Activated T-helper 1 cell treated with Interleukin-2 at 50 U/mL for 16 hours (primary cell): ENCODE measurements around the gene ATP2A3.

Source experiments
- DNase-seq: peaks from one replicate; pipeline ENCODE4 v3.0.0-alpha.2; 2020; ENCODE audit warnings: low read depth

The ATP2A3 gene

DNA sequence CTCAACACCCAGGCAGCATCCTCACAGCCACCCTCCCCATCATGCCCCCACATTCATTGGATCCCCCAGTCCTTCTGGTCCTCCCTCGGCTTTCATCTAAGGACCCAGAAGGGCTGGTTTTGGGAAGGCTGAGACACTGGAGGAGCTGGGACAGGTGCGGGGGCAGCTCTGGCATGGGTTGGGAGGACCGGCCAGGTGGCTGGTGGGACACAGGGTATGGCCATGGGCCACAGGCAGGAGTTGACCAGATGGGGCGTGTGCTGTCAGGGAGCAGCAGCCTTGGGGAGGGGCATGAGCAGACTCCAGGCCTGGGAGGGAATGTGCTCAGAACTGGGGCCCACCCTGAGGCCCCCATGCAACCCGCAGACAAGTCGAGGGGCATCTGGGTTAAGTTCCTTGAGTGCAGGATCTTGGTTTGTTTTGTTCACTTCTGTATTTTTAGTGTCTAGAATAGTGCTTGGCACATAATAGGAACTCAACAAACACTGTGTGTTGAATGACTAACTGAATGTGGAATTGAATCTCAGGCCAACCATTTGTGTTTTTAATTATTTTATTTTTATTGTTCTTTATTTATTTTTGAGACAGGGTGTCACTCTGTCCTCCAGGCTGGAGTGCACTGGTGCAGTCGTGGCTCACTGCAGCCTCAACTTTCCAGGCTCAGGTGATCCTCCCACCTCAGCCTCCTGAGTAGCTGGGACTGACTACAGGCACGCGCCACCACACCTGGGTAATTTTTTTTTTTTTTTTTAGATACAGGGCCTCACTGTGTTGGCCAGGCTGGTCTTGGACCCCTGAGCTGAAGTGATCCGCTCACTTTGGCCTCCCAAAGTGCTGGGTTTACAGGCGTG, 53.6 kb downstream of the ATP2A3 start:
- DNase-seq: no peak

DNA sequence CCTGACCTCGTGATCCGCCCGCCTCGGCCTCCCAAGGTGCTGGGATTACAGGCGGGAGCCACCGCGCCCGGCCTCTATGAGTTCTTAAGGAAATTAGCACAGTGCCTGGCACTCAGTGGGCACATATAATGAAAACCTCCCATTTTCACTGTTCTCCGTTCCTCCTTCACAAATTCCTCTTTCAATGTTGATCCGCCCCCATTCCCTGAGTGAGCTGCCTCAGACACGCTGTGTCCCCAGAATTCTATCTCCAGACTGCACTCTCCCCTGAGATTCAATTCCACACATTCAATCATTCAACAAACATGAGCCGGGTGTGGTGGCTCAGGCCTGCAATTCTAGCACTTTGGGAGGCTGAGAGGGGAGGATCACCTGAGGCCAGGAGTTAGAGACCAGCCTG, 55.0 kb downstream of the ATP2A3 start:
- no peak for DNase-seq

DNA sequence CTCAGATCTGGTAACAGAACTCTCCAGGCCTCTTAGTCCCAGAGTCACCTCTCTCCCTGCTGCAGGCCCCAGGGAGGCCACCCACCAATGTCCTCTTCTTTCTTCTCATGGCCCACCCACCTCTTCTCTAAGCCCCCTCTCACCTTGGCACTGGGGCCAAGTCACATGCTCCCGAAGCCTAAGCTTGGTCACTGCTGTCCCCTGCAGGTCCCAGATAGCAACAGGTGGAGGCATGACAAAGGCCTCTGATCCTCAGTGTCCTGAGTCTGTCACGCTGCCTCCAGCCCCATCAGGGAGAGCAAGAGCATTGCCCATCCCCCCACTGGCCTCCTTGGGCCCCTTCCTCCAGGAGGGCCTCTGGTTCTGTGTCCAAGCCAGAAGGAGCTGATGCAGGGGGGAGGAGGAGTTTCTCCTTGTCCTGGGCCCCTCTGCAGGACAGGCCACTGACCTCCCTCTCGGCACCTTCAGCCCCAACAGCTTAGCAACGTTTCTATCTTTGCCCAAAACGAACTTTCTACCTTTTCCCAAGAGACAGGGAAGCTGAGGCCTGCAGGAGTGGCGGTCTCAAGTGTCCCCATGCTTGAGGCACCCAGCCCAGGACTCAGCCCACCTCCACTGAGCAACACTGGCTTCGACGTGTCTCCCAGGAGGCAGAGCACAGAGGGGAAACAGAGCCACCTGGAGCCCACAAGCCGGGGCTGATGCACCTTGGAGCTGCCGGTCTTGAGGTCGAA, 56.6 kb downstream of the ATP2A3 start:
- DNase-seq: no peak

DNA sequence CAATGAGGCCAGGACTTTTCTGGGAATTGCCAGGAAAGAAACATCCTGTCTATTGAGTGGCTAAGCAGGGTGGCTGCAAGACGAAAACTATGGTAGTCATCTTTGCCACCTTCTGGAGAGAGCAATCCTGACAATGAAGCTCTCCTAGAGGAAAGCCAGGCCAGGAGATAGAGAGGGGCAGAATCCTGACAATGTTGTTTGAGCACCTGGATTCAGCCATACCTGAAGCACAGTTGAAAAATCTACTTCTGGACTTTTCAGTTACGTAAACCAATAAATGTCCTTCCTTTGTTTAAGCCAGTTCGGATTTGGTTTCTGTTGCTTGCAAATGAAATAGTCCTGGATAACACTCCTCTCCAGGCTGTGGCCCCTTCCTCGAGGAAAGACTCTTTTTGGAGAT, 57.4 kb downstream of the ATP2A3 start:
- no peak for DNase-seq

DNA sequence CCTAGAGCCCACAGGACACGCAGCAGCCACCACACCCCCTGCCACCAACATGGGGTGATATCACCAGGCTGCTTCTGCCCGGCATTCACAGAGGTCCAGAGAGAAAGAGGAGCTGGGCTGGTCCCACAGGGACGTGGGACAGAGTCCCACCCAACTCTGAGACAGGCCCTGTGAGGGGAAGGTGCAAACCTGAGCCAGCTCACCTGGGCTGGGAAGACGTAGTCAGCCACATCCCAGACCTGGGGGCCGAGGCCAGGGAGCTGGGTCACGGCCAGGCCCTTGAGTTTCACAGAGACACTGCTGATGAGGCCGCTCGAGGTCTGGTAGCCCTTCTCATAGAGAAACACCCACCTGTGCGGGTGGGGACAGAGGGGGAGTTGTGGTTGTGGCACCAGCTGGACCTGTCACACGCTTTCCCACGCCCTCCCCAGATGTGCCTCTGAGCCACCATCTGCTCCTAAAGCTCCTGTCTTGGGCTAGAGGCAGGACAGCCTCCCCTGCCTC, 59.2 kb downstream of the ATP2A3 start:
- no peak for DNase-seq

DNA sequence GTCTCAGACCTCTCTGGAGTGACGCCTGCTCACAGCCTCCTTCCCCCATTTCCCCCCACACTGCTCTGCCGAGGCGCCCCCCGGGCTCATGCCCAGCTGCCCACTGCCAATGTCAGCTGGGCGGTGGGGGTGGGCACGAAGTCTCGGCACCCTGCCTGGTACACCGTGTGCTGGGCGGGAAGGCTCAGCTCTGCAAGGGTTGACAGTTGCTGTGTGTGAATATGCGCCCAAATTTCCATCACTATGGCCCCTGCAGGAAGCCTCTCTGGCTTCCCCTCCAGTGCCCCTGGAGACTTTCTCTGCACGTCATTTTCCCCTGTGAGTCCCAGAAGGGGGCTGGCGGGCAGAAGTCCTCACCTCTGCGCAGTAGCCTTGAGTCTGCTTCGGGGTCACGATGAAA, 59.7 kb downstream of the ATP2A3 start:
- DNase-seq: no peak

DNA sequence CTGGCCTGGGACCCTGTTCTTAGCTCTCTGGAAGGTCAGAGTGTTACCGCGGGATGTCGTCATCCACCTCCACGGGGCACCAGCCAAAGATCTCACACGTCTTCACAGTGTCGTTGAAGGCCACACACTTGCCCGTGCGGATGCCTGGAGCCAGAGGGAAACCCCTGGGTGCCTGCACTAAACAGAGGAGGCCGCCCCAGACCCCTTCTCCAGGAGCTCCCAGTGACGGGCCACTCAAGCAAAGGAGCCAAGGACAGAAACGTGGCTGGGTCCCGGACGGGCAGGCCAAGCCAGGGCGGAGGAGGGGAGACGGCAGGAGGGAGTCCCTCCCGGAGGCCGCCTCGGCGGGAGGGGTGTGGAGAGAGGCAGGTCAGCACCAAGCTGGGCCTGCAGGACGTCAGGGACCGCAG, 60.4 kb downstream of the ATP2A3 start:
- no peak for DNase-seq

DNA sequence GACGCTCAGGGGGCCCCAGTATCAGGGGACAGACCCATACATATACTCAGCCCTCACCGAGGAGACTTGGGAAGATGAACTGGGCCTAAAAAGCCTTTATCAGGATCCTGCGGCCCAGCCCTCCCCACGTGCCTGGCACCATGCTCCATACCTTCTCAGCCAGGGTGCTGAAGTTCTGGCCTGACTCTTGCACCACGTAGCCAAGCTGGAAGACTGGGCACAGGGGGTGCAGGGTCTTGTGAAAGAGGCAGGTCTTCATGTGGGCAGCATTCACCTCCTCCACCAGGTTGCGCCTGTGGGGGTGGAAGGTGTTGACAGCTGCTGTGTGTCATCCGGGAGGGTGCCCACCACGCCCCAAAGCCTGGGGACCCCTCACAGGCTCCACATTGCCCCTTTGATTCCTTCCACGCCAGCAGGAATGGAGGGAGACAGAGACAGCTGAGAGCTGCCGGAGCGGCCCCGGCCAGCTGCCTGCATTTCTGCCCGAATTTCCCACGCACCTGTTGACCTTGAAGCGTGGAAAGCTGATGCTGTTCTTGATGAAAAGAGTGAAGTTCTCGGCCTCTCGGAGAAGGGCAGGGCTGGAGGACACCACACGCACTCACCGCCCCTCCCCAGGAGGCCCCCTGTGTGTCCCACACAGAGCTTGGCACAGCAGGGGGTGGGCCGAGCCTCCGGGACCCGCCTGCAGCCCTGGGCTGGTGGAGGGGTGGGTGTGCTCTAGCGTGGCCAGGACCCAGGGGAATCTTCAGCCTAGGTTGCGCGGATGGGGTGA, 61.0 kb downstream of the ATP2A3 start:
- no peak for DNase-seq

DNA sequence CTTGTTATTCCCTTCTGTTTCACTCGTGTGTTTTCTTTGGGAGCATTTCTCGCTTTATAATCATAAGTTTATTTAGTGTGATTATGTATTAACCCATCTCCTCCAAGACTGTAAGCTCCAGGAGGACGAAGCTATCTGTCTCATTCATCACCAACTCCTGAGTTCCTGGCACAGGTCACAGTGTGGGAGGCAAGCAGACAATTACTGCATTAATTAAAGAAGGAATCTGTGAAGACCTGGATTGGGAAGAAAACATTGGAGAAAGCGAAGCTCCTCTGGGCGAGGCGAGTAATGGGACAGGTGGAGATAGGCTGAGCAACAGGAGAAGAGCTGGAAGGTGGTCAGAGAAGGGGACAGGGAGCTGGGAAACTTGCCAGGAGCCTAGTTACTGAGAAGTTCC, 63.6 kb downstream of the ATP2A3 start:
- DNase-seq: no peak

DNA sequence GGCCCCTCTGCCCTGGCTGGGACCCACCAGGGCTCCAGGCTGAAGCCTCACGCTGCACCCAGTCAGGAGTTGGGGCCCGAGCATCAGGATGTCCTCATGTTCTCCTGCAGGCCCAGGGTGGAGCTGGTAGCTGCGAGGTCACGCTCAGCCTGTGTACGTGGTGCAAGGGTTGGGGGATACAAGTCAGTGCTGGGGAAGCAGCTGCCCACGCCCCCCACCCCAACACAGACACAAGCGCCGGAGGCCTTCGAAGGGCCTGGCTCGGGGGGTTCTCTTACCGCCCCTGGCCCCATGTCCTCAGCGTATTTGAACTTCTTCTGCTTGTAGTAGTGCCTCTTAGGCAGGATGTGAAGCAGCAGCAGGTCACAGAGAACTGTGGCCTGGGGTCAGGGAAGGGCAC, 66.5 kb downstream of the ATP2A3 start:
- DNase-seq: no peak

DNA sequence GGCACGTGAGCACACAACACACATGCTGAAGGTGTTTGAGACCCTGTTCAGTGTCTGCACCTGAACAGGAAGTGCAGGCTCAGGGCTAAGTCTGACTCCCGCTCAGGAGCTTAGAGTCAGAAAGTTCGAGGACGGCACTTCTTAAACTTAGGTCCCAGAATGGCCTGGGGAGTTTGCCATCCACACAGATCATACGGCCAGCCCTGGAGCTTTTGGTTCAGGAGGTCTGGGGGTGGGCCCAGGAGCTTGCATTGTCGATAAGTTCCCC, 67.3 kb downstream of the ATP2A3 start:
- no peak for DNase-seq

DNA sequence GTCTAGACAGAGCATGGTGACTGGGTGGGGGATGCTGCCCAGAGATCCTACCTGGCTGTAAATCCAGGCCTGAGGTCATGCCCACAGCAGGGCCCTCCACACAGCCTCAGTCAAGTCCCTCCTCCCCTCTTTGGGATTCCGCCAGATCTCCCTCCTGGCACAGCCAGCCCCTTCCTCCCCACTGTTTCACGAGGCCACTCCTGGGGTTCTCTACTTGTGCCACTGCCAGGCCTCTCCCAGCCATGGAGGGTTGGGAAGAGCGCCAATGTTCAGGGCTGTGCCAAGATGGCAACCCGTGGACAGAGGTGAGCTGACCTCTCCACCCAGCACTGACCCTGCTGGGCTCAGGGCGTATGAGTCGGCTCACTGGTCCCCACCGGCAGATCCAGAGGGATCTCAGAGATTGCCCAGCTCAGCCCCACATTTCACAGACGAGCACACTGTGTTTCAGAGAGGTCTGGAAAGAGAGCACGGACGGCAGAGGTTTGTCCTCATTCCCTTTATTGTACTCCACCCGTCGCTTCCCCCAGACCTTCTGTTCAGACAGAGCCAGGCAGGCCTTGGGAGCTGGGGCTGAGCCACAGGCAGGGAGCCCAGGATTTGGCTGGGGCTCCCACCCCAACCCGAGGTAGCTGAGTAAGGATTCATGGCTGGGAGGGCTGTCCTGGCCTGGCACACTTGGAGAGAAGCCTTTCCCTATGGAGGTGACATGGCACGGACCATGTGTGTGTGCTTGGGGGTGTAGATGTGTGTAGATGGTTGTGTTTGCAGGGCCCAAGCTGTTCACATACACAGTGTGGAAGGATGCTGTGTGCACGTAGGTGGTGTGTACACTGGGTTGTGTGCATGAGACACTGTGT, 67.9 kb downstream of the ATP2A3 start:
- DNase-seq: no peak

DNA sequence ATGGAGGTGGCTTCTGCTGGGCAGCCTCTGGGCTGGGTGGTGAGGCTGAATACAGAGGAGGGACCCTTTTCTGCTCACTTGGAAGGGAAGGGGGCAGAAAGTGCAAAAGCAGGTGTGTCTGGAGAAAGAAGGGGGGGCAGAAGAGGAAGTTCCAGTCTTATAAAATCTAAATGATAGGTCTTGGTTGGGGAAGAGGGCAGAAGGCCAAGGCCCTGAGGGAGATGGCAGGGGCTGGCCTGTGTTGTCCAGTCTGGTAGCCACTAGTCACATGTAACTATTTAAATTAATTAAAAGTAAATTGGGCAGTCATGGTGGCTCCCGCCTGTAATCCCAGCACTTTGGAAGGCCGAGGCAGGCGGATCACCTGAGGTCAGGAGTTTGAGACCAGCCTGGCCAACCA, 68.9 kb downstream of the ATP2A3 start:
- no peak for DNase-seq

DNA sequence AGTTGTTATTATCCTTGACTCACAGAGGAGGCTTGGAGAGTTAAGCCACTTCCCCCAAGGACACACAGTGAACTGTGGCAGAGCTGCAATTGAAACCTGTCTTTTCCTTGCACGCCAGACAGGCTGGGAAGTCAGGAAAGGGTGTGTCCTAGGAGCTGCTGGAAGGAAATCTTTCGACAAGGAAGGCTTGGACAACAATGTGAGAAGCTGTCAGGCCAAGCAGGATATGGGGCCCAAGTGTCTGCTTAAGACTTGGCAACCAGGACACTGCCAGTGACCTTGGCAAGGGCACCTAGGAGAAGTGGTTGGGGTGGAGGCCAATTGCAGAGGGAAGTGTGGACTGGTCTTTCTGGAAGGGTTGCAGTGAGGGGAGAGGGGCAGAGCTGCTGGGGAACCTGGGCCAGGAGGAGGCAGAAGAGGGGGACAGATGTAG, 69.3 kb downstream of the ATP2A3 start:
- DNase-seq: no peak

DNA sequence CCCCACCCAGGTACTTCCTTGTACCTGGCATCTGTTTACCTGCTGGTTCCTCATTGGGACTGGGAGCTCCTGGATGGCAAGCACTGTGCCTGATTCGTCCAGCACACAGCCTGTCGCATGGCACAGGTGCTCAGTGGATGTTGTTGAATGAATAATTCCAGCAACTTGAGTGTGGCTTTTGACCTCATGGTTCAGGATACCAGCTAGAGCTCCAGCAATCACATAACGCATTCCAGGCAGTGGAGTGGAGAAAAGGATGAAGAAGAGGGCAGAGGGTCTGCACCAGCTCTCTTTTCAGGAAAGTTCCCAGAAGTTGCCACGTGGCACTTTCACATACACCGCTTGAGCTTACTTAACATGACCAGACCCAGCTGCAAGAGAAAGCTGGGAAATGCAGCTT, 70.0 kb downstream of the ATP2A3 start:
- DNase-seq: no peak

DNA sequence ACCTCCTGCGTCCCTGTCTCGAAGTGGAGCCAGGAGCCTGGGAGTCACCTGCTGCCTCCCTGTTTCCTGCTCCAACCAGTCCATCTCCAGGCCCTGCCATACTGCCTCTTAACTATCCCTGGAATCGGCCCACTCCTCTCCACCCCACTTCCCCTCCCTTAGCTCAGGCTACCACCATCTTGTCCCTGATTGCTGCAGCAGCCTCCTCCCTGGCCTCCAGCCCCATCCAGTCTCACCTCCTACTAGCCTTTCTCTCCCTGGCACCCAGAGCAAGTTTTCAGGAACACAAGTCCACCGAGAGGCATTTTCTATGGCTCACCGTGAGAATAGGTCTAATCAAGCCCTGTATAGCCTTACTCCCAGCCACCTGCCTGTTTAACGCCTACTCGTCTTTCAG, 70.5 kb downstream of the ATP2A3 start:
- no peak for DNase-seq

DNA sequence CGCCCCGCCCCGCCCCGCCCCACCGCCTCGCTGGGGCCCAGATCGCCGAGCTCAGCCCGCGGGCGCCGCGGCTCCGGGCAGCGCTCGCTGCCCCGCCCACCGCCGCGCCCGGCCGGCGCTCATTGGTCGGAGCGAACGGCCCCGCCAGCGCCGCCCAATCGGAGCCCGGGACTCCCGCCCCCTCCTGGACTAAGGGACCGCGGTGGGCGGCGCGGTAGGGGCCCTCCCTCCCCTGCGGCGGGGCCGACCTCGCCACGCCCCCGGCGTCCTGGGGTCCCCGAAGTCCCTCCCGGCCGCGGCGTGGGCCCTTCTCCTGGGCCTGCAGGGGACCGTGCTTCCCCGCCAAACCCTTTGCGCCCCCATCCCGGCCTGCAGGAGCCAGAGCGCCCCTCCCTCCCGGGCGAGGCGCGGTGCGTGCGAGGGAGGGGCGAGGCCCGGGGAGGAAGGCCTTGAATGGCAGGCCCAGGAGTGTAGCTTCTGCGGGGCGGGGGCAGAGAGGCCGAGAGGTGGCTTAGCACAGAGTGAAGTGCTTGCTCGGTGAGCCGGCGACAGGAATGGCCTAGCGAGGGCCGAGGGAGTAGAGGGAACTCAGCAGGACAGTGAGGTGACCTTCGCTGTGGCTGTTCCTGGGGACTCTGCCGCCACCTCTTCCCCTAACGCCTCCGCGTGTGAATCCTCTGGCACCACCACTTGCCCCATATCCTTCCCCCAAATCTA, 71.1 kb downstream of the ATP2A3 start, which contains the start of gene CAMKK1:
Gene CAMKK1 (minus strand): TSS at position 51 of the 717 bp plus-strand sequence. CDS start 7,366 bp downstream, outside the sequence.
- peak; percentile 85 for DNase-seq

DNA sequence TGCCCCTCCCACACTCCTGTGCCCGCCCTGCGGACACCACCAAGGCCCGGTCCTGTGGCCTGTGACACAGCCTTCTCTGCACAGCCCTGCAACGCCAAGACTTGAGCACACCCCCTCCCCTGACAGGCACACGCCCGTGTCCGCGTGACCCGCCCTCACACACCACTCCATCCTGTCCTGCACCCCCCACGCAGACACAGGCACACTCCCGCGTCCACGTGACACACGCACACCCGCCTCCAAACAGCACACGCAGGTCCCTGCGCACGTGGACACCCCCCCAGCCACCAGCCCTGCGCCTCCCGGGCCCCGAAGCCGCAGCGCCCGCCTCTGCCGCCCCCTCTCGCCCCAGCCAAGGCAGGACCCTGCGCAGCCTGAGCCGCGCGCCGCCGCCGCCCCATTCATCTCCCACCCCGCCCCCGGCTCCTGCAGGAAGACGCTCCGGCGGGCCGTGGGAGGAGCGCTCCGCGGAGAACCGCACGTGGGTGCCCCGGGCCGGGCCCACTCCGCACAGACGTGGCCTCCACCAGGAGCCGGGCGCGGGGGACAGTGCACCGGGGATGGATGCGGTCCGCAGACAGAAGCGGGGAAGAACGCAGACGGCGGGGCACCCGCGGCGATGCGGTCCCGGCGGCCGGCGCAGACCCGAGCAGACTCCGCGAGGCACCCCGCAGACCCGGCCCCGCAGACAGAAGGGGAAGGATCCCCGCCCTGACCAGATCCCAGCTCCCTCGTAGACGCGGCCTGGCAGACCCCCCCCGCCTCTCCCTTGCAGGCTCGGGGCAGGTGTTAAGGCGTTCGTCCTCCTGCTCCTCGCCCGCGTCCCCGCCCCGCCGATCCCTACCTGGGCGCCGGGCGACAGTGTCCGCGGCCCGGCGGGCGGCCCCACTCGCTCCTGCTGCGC, 71.9 kb downstream of the ATP2A3 start:
- DNase-seq: peak; percentile 76

DNA sequence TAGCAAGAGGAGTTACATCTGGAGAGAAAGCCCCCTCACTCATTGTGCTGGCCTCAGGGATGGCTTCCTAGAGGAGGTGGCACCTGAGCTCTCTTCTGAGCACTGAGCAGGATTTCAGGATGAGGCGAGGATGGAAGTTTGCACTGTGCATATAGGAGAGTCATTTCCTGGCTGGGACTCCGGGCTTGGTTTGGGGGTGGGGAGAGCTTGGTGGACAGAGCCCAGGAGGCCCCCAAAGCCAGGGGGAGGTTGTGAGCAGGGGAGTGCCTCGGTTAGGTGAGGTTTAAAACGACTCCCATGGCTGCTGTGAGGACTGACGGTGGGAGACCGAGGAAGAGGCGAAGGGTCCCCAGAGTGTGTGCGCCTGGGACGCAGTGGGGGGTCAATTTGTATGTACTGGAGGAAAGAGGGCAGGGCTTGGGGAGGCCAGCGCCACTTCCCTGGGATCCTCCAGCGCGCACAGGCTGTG, 72.6 kb downstream of the ATP2A3 start:
- no peak for DNase-seq

DNA sequence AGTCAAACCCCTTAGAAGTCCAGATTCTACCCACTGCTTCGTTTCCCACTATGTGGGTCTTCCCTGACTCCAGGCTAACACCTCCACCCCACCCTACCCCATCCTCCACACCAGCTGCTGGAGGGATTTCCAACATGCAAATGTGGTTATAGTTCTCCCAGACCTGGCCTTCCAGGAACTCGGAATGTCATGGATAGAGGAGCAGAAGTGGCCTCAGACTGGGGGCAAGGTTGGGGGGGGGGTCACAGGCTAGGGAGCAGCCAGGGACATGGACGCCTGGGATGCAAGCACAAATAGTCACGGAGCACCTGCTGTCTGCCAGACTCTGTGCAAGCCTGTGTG, 73.4 kb downstream of the ATP2A3 start:
- DNase-seq: no peak
